H4 (cell line): Measurements from ENCODE around the gene MTHFD1L. TPM values are rescaled to one million over a fixed set of nuclear protein-coding genes. Genes with fewer than 3 reads are reported as not detected.

Experiments used
- DNase-seq: peaks from one replicate; pipeline ENCODE4 v3.0.0-alpha.2; 2015; ENCODE audit warnings: low spot score
- total RNA-seq: library from RNA; depleted of rRNA; stranded (reverse); fragments of >200 nt; shearing (Covaris generic); gene quantifications from 2 replicates; pipeline ENCODE4 v1.2.3, GENCODE V29; 2014

Gene MTHFD1L
- total RNA-seq, 1 experiment from 2014 or later: 20.1 TPM

GRCh38 chr6:150866147-150866990, 867 bp downstream of the MTHFD1L start:
- peak; percentile 75 for DNase-seq

- DNase-seq: no peak
Measured at GRCh38 chr6:150866991-150867501, 1.5 kb downstream of the MTHFD1L start.

GRCh38 chr6:150868759-150869158, 3.3 kb downstream of the MTHFD1L start:
- no peak for DNase-seq

- no peak for DNase-seq
Measured at GRCh38 chr6:150874179-150874578, 8.7 kb downstream of the MTHFD1L start.

- DNase-seq: no peak
Measured at GRCh38 chr6:150875841-150876240, 10.3 kb downstream of the MTHFD1L start.

- DNase-seq: no peak
Measured at GRCh38 chr6:150876598-150876997, 11.1 kb downstream of the MTHFD1L start.

GRCh38 chr6:150877928-150878327, 12.4 kb downstream of the MTHFD1L start:
- DNase-seq: no peak

GRCh38 chr6:150878347-150879213, 13.1 kb downstream of the MTHFD1L start:
- no peak for DNase-seq

- no peak for DNase-seq
Measured at GRCh38 chr6:150880336-150880735, 14.8 kb downstream of the MTHFD1L start.

GRCh38 chr6:150881911-150882481, 16.5 kb downstream of the MTHFD1L start:
- DNase-seq: peak; percentile 69

- no peak for DNase-seq
Measured at GRCh38 chr6:150883521-150883920, 18.0 kb downstream of the MTHFD1L start.

- no peak for DNase-seq
Measured at GRCh38 chr6:150886155-150886554, 20.7 kb downstream of the MTHFD1L start.

GRCh38 chr6:150887978-150888563, 22.6 kb downstream of the MTHFD1L start:
- no peak for DNase-seq

GRCh38 chr6:150890346-150890745, 24.8 kb downstream of the MTHFD1L start:
- no peak for DNase-seq

- peak; percentile 46 for DNase-seq
Measured at GRCh38 chr6:150891888-150892485, 26.5 kb downstream of the MTHFD1L start.

GRCh38 chr6:150894191-150894744, 28.8 kb downstream of the MTHFD1L start:
- DNase-seq: no peak

- peak; percentile 74 for DNase-seq
Measured at GRCh38 chr6:150894935-150895552, 29.5 kb downstream of the MTHFD1L start.

GRCh38 chr6:150895928-150896632, 30.6 kb downstream of the MTHFD1L start:
- DNase-seq: no peak

- peak; percentile 15 for DNase-seq
Measured at GRCh38 chr6:150897400-150897943, 32.0 kb downstream of the MTHFD1L start.
